Measurements from ENCODE around the gene LAMA3.

Gene LAMA3

DNA sequence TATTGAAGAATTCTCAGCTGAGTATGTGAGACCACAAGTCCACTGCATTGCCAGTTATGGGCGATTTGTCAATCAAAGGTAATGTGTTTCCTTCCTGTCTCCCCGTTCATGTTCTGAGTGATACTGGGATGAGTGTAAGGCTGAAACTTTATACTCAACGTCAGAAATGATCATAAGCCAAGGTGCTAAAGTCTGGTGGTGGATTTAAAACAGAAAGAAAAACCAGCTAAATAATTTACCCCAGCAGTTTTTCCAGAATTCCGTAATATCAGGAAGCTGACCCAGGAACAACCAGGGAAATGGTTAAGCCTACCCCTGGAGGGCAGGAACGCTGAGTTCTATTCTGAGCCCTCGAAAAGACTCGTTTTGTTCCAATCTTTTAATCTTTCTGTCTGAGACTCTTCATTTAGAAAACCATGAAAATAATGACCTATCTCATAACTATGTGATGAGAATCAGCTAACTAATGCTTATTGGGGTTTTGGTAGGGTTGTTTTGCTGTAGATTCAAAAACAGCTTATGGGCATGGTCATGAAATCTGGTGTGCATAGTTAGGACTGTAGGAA lies 149.6 kb downstream of the LAMA3 start (continued):
- no peak for TF ChIP-seq ZEB2 (tag by site-specific recombination; IDR thresholded peaks at IDR 0.05)
- TF ChIP-seq ZNF324 (tag by site-specific recombination; IDR thresholded peaks at IDR 0.05): no peak
- TF ChIP-seq ZNF600 (tag by site-specific recombination; IDR thresholded peaks at IDR 0.05): no peak
- no peak for TF ChIP-seq ZNF202 (tag by site-specific recombination; IDR thresholded peaks at IDR 0.05; ENCODE audit: borderline replicate concordance)
- TF ChIP-seq, protein P1, sequence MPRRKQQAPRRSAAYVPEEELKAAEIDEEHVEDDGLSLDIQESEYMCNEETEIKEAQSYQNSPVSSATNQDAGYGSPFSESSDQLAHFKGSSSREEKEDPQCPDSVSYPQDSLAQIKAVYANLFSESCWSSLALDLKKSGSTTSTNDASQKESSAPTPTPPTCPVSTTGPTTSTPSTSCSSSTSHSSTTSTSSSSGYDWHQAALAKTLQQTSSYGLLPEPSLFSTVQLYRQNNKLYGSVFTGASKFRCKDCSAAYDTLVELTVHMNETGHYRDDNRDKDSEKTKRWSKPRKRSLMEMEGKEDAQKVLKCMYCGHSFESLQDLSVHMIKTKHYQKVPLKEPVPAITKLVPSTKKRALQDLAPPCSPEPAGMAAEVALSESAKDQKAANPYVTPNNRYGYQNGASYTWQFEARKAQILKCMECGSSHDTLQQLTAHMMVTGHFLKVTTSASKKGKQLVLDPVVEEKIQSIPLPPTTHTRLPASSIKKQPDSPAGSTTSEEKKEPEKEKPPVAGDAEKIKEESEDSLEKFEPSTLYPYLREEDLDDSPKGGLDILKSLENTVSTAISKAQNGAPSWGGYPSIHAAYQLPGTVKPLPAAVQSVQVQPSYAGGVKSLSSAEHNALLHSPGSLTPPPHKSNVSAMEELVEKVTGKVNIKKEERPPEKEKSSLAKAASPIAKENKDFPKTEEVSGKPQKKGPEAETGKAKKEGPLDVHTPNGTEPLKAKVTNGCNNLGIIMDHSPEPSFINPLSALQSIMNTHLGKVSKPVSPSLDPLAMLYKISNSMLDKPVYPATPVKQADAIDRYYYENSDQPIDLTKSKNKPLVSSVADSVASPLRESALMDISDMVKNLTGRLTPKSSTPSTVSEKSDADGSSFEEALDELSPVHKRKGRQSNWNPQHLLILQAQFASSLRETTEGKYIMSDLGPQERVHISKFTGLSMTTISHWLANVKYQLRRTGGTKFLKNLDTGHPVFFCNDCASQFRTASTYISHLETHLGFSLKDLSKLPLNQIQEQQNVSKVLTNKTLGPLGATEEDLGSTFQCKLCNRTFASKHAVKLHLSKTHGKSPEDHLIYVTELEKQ (tag by site-specific recombination; IDR thresholded peaks at IDR 0.05; ENCODE audit: borderline replicate concordance): no peak

DNA sequence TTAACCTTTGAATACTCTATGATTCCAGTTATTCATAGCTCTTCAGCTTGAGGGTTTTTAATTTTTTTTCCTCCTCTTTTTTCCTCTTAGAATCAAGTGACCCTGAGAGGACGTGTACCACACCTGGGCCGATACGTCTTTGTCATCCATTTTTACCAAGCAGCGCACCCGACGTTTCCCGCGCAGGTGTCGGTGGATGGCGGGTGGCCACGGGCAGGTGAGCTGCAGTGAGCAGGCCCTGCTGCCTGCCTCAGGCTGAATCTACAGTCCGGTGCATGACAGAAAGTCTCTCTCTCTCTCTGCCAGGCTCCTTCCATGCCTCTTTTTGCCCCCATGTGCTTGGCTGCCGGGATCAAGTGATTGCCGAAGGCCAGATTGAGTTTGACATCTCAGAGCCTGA lies 153.1 kb downstream of the LAMA3 start:
- Histone ChIP-seq H3K9me3 (ENCODE audit: control insufficient read depth, insufficient read depth, low read depth, low read length) (no peaks in the 10 kb centered on the region), H3K36me3 (ENCODE audit: control insufficient read depth in 2 of 2, insufficient read depth in 1 of 2, low read length in 2 of 2) (peaks cover 5 to 59% of the 10 kb centered on the region in 2 experiments; a peak in 1 of 3 replicates), H3K4me3 (ENCODE audit: low read depth, low read length) (no peak overlapping the region), H3K4me1 (ENCODE audit: control insufficient read depth, insufficient read depth, low read length) (no peaks in the 10 kb centered on the region), H3K27ac (ENCODE audit: extremely low read depth, low read depth, low read length) (no peak overlapping the region)
- POLR2A ChIA-PET: no interaction called here
- TF ChIP-seq, protein P1 (tag by site-specific recombination; IDR thresholded peaks at IDR 0.05; ENCODE audit: borderline replicate concordance): no peak
- TF ChIP-seq ZNF660 (tag by site-specific recombination; IDR thresholded peaks at IDR 0.05) (no peak), ZSCAN23 (tag by site-specific recombination; IDR thresholded peaks at IDR 0.05) (no peak)
- TF ChIP-seq, protein P2, sequence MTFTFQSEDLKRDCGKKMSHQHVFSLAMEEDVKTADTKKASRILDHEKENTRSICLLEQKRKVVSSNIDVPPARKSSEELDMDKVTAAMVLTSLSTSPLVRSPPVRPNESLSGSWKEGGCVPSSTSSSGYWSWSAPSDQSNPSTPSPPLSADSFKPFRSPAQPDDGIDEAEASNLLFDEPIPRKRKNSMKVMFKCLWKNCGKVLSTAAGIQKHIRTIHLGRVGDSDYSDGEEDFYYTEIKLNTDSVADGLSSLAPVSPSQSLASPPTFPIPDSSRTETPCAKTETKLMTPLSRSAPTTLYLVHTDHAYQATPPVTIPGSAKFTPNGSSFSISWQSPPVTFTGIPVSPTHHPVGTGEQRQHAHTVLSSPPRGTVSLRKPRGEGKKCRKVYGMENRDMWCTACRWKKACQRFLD (tag by site-specific recombination; IDR thresholded peaks at IDR 0.05): no peak
- TF ChIP-seq, protein P3, sequence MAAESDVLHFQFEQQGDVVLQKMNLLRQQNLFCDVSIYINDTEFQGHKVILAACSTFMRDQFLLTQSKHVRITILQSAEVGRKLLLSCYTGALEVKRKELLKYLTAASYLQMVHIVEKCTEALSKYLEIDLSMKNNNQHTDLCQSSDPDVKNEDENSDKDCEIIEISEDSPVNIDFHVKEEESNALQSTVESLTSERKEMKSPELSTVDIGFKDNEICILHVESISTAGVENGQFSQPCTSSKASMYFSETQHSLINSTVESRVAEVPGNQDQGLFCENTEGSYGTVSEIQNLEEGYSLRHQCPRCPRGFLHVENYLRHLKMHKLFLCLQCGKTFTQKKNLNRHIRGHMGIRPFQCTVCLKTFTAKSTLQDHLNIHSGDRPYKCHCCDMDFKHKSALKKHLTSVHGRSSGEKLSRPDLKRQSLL (tag by site-specific recombination; IDR thresholded peaks at IDR 0.05): no peak
- TF ChIP-seq, protein P4, sequence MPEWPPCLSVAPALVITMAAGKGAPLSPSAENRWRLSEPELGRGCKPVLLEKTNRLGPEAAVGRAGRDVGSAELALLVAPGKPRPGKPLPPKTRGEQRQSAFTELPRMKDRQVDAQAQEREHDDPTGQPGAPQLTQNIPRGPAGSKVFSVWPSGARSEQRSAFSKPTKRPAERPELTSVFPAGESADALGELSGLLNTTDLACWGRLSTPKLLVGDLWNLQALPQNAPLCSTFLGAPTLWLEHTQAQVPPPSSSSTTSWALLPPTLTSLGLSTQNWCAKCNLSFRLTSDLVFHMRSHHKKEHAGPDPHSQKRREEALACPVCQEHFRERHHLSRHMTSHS (tag by site-specific recombination; IDR thresholded peaks at IDR 0.05): no peak
- TF ChIP-seq, protein P5, sequence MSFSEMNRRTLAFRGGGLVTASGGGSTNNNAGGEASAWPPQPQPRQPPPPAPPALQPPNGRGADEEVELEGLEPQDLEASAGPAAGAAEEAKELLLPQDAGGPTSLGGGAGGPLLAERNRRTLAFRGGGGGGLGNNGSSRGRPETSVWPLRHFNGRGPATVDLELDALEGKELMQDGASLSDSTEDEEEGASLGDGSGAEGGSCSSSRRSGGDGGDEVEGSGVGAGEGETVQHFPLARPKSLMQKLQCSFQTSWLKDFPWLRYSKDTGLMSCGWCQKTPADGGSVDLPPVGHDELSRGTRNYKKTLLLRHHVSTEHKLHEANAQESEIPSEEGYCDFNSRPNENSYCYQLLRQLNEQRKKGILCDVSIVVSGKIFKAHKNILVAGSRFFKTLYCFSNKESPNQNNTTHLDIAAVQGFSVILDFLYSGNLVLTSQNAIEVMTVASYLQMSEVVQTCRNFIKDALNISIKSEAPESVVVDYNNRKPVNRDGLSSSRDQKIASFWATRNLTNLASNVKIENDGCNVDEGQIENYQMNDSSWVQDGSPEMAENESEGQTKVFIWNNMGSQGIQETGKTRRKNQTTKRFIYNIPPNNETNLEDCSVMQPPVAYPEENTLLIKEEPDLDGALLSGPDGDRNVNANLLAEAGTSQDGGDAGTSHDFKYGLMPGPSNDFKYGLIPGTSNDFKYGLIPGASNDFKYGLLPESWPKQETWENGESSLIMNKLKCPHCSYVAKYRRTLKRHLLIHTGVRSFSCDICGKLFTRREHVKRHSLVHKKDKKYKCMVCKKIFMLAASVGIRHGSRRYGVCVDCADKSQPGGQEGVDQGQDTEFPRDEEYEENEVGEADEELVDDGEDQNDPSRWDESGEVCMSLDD (tag by site-specific recombination; IDR thresholded peaks at IDR 0.05): no peak
- CTCF ChIA-PET: interaction anchor here (0.7 kb wide), 1 partner anchor 272 kb away, joined by 4 read pairs; no protein-coding TSS in a partner anchor
